ENCODE data around the gene OBSCN.

Gene OBSCN

GRCh38 chr1:228313536-228314277 lies 105.9 kb downstream of the OBSCN start:
- no peak for TF ChIP-seq CTCF (IDR thresholded peaks at IDR 0.05; ENCODE audit: borderline replicate concordance, control extremely low read depth, extremely low read depth, insufficient read depth, missing control alignments)
- no peak for DNase-seq (ENCODE audit: low spot score)
- in situ Hi-C loops (cut with MboI; ENCODE audit: low sequenced_read_pairs, unreplicated experiment): no loop called here

- DNase-seq (ENCODE audit: low spot score): no peak
- TF ChIP-seq CTCF (IDR thresholded peaks at IDR 0.05; ENCODE audit: borderline replicate concordance, control extremely low read depth, extremely low read depth, insufficient read depth, missing control alignments): no peak
- in situ Hi-C loops (cut with MboI; ENCODE audit: low sequenced_read_pairs, unreplicated experiment): no loop called here
These were observed 106.4 kb downstream of the OBSCN start for GRCh38 chr1:228314315-228314657.

- TF ChIP-seq CTCF (IDR thresholded peaks at IDR 0.05; ENCODE audit: borderline replicate concordance, control extremely low read depth, extremely low read depth, insufficient read depth, missing control alignments): no peak
- no peak for DNase-seq (ENCODE audit: low spot score)
- in situ Hi-C loops (cut with MboI; ENCODE audit: low sequenced_read_pairs, unreplicated experiment): no loop called here
These were observed 107.0 kb downstream of the OBSCN start for GRCh38 chr1:228314658-228315483.

- DNase-seq (ENCODE audit: low spot score): no peak
- no peak for TF ChIP-seq CTCF (IDR thresholded peaks at IDR 0.05; ENCODE audit: borderline replicate concordance, control extremely low read depth, extremely low read depth, insufficient read depth, missing control alignments)
- in situ Hi-C loops (cut with MboI; ENCODE audit: low sequenced_read_pairs, unreplicated experiment): no loop called here
These were observed 107.7 kb downstream of the OBSCN start for GRCh38 chr1:228315484-228315944.

GRCh38 chr1:228315945-228316588 lies 108.2 kb downstream of the OBSCN start:
- in situ Hi-C loops (cut with MboI; ENCODE audit: low sequenced_read_pairs, unreplicated experiment): no loop called here

More at GRCh38 chr1:228315945-228316588, 108.2 kb downstream of the OBSCN start:
- DNase-seq (ENCODE audit: low spot score): no peak
- no peak for TF ChIP-seq CTCF (IDR thresholded peaks at IDR 0.05; ENCODE audit: borderline replicate concordance, control extremely low read depth, extremely low read depth, insufficient read depth, missing control alignments)
